ENCODE data around the gene FSD1. TPM values are rescaled to one million over a fixed set of nuclear protein-coding genes. Genes with fewer than 3 reads are reported as not detected.
A peak's percentile ranks its signal among the peaks of the same experiment; 100 is the strongest.
"Not testable (repeated sequence)": the region's sequence is repeated elsewhere in the genome, so short reads cannot be mapped to it uniquely, and the experiment has no call there.

The FSD1 gene
- 10 to 100 TPM; 17.1 to 22.8 TPM for total RNA-seq

GRCh38 chr19:4304538-4305256 lies at the start of gene FSD1:
TSS of gene FSD1 (plus strand) at chr19:4304598. CDS start at chr19:4304747, 149 bp downstream.
- DNase-seq (peak; percentile 83 to 87), ATAC-seq (replicated peaks in 1 of 2) (peak; percentile 87)
- Mint-ChIP-seq H3K36me3 (ENCODE audit: insufficient read depth in 2 of 2) (peaks cover 0 to 2% of the 10 kb centered on the region in 2 donors), H3K4me3 (peak within 1 kb of the TSS; percentile 79 to 86), H3K4me1 (ENCODE audit: low read depth) (peaks cover 43% of the 10 kb centered on the region), H3K9me3 (no peaks in the 10 kb centered on the region), H3K27ac (peak within 1 kb of the TSS; percentile 55), H3K27me3 (ENCODE audit: low read depth) (no peaks in the 10 kb centered on the region)

DNA sequence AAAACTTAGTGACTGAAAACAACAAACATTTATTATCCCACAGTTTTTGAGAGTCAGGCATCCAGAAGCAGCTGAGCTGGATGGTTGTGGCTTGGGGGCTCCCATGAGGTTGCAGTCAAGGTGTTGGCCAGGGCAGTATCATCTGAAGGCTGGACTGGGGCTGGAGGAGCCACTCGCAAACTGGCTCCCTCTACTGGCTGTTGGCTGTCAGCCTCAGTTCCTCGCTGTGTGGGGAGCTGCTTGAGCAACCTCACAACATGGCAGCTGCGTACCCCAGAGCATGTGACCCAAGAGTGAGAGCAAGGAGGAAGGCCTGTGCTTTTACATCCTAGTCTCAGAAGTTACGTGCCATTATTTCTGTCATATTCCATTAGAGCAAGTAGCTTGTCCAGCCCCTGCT lies 47.8 kb upstream of the FSD1 start:
- ATAC-seq (replicated peaks in 1 of 2) (no peak), DNase-seq (no peak)
- H3K36me3 Mint-ChIP-seq (ENCODE audit: insufficient read depth in 2 of 2) = peaks cover 13 to 50% of the 10 kb centered on the region in 2 donors
- H3K4me1 Mint-ChIP-seq (ENCODE audit: low read depth) = no peaks in the 10 kb centered on the region
- H3K9me3 Mint-ChIP-seq = no peaks in the 10 kb centered on the region
- no peak overlapping the region for H3K4me3 Mint-ChIP-seq
- H3K27ac Mint-ChIP-seq = no peak overlapping the region
- no peaks in the 10 kb centered on the region for H3K27me3 Mint-ChIP-seq (ENCODE audit: low read depth)

GRCh38 chr19:4257025-4257424 lies 47.4 kb upstream of the FSD1 start:
- no peak overlapping the region for H3K4me3 Mint-ChIP-seq
- H3K9me3 Mint-ChIP-seq = no peaks in the 10 kb centered on the region
- no peaks in the 10 kb centered on the region for H3K27me3 Mint-ChIP-seq (ENCODE audit: low read depth)
- DNase-seq (no peak), ATAC-seq (replicated peaks in 1 of 2) (no peak)
- H3K36me3 Mint-ChIP-seq (ENCODE audit: insufficient read depth in 2 of 2) = peaks cover 13 to 48% of the 10 kb centered on the region in 2 donors
- no peaks in the 10 kb centered on the region for H3K4me1 Mint-ChIP-seq (ENCODE audit: low read depth)
- no peak overlapping the region for H3K27ac Mint-ChIP-seq

GRCh38 chr19:4258181-4258580 lies 46.2 kb upstream of the FSD1 start:
- H3K4me3 Mint-ChIP-seq = no peak overlapping the region
- ATAC-seq (replicated peaks in 1 of 2) = no peak
- no peak for DNase-seq
- H3K9me3 Mint-ChIP-seq = no peaks in the 10 kb centered on the region
- no peaks in the 10 kb centered on the region for H3K27me3 Mint-ChIP-seq (ENCODE audit: low read depth)
- H3K4me1 Mint-ChIP-seq (ENCODE audit: low read depth) = peaks cover under 1% of the 10 kb centered on the region
- H3K27ac Mint-ChIP-seq = no peak overlapping the region
- peaks cover 13 to 41% of the 10 kb centered on the region in 2 donors for H3K36me3 Mint-ChIP-seq (ENCODE audit: insufficient read depth in 2 of 2)

DNA sequence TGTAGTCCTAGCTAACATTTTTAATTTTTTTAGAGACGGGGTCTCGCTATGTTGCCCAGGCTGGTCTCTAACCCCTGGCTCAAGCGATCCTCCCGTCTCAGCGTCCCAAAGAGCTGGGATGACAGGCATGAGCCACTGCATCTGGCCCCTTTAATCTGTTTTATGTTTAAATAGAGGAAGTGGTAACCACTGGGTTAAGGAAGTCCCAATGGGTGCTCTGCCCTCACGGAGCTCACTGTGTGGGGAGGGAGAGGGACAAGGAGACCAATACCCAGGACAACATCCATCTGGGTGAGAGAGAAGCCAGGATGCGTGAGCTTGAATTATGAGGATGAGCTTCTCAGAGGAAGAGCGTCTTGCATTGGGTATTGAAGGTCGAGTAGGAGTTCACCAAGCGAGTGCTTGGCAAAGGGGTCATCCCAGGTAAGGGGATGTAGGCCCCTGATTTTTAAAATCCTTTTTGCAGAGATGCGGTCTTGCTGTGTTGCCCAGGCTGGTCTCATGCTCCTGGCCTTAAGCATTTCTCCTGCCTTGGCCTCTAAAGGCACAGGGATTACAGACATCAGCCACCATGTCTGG lies 43.7 kb upstream of the FSD1 start:
- ATAC-seq (replicated peaks in 1 of 2) (no peak), DNase-seq (no peak)
- no peak overlapping the region for H3K27ac Mint-ChIP-seq
- peaks cover 19% of the 10 kb centered on the region for H3K4me1 Mint-ChIP-seq (ENCODE audit: low read depth)
- peaks cover 7 to 29% of the 10 kb centered on the region in 2 donors for H3K36me3 Mint-ChIP-seq (ENCODE audit: insufficient read depth in 2 of 2)
- no peaks in the 10 kb centered on the region for H3K9me3 Mint-ChIP-seq
- no peak overlapping the region for H3K4me3 Mint-ChIP-seq
- no peaks in the 10 kb centered on the region for H3K27me3 Mint-ChIP-seq (ENCODE audit: low read depth)

GRCh38 chr19:4264812-4265211 lies 39.6 kb upstream of the FSD1 start:
- Mint-ChIP-seq H3K27me3 (ENCODE audit: low read depth) (no peaks in the 10 kb centered on the region), H3K36me3 (ENCODE audit: insufficient read depth in 2 of 2) (peaks cover 6 to 30% of the 10 kb centered on the region in 2 donors), H3K4me3 (peak overlapping the region in 1 of 2 donors; percentile 31), H3K27ac (peak overlapping the region; percentile 75), H3K4me1 (ENCODE audit: low read depth) (peaks cover 19% of the 10 kb centered on the region), H3K9me3 (no peaks in the 10 kb centered on the region)
- DNase-seq = no peak
- ATAC-seq (replicated peaks in 1 of 2) = no peak

DNA sequence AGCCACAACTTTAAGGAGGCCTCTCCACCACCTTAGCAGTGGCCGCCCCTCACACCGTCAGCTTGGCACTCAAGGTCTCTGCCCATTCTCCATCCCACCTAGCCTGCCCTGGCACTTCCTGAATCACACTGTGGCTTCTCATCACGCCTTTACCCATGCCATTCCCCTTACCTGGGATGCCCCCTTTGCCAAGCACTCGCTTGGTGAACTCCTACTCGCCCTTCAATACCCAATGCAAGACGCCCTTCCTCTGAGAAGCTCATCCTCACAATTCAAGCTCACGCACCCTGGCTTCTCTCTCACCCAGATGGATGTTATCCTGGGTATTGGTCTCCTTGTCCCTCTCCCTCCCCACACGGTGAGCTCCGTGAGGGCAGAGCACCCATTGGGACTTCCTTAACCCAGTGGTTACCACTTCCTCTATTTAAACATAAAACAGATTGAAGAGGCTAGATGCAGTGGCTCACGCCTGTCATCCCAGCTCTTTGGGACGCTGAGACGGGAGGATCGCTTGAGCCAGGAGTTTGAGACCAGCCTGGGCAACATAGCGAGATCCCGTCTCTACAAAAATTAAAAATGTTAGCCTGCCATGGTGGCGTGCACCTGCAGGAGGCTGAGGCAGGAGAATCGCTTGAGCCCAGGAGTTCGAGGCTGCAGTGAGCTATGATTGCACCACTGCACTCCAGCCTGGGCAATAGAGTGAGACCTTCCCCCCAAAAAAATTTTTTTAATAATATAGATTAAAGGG lies 38.0 kb upstream of the FSD1 start:
- DNase-seq (no peak), ATAC-seq (replicated peaks in 1 of 2) (no peak)
- Mint-ChIP-seq H3K4me3 (no peak overlapping the region), H3K36me3 (ENCODE audit: insufficient read depth in 2 of 2) (peaks cover 5 to 25% of the 10 kb centered on the region in 2 donors), H3K27me3 (ENCODE audit: low read depth) (no peaks in the 10 kb centered on the region), H3K4me1 (ENCODE audit: low read depth) (peaks cover 19% of the 10 kb centered on the region), H3K27ac (no peak overlapping the region), H3K9me3 (no peaks in the 10 kb centered on the region)

DNA sequence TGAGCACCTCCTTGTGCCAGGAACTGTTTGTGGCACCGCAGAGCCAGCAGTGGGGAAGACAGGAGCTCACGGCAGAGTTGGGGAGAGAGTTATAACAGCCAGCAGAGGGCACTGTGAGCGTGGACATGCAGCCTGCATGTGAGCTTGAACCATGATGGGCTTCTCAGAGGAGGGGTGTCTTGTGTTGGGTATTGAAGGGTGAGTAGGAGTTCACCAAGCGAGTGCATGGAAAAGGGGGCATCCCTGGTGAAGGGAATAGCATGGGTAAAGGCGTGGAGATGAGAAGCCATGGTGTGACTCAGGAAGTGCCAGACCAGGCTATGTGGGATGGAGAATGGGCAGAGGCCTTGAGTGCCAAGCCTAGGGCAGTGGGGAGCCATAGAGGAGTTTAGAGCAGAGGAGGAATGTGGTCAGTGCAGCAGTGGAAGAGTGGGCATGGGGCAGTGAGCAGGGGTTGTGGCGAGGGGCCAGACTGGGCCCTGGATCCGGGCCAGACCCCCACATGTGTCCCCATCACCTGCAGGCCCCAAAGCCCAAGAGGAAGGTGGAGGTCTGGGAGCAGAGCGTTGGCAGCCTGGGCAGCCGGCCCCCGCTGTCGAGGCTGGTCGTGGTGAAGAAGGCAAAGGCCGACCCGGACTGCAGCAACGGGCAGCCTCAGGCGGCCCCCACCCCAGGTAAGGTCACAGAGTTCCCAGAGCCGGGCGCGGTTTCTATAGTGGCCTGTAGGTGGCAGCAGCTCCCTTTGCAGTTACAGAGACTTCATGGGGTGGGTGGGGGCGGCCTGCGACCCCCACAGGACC lies 37.1 kb upstream of the FSD1 start:
- peak; percentile 63 to 70 for DNase-seq
- H3K4me1 Mint-ChIP-seq (ENCODE audit: low read depth) = peaks cover 19% of the 10 kb centered on the region
- H3K4me3 Mint-ChIP-seq = no peak overlapping the region
- H3K36me3 Mint-ChIP-seq (ENCODE audit: insufficient read depth in 2 of 2) = peaks cover 7 to 25% of the 10 kb centered on the region in 2 donors
- H3K27ac Mint-ChIP-seq = no peak overlapping the region
- ATAC-seq (replicated peaks in 1 of 2) = peak; percentile 66 to 73
- H3K27me3 Mint-ChIP-seq (ENCODE audit: low read depth) = no peaks in the 10 kb centered on the region
- H3K9me3 Mint-ChIP-seq = no peaks in the 10 kb centered on the region

- no peak overlapping the region for H3K4me3 Mint-ChIP-seq
- peaks cover 7 to 25% of the 10 kb centered on the region in 2 donors for H3K36me3 Mint-ChIP-seq (ENCODE audit: insufficient read depth in 2 of 2)
- DNase-seq (no peak), ATAC-seq (replicated peaks in 1 of 2) (no peak)
- no peaks in the 10 kb centered on the region for H3K27me3 Mint-ChIP-seq (ENCODE audit: low read depth)
- H3K9me3 Mint-ChIP-seq = no peaks in the 10 kb centered on the region
- H3K4me1 Mint-ChIP-seq (ENCODE audit: low read depth) = peaks cover 18% of the 10 kb centered on the region
- H3K27ac Mint-ChIP-seq = no peak overlapping the region
Observed at GRCh38 chr19:4267901-4268815, 36.2 kb upstream of the FSD1 start.

DNA sequence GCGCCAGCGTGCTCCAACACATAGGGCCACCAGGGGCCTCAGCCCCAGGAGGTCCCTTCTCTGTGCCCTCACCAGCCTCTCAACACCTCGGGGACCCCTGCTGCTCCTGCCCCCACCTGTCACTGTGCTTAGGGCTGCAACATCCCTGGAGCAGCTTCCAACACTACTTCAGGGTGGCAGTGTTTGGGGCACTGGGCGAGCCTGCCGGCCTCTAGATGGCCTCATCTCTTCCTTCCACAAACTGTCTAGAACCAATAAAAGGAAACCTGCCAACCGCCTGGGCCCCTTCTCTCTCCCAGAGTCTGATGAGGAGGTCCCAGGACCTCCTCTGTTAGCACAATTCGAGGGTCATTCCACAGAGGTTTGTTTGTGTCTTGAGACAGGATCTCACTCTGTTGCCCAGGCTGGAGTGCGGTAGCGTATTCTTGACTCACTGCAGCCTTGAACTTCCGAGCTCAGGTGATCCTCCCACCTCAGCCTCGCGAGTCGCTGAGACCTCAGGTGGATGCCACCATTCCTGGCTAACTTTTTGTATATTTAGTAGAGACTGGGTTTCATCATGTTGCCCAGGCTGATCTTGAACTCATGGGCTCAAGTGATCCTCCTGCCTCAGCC lies 35.5 kb upstream of the FSD1 start:
- Mint-ChIP-seq H3K36me3 (ENCODE audit: insufficient read depth in 2 of 2) (peaks cover 7 to 25% of the 10 kb centered on the region in 2 donors), H3K27ac (no peak overlapping the region), H3K4me3 (no peak overlapping the region), H3K4me1 (ENCODE audit: low read depth) (peaks cover 11% of the 10 kb centered on the region), H3K27me3 (ENCODE audit: low read depth) (no peaks in the 10 kb centered on the region), H3K9me3 (no peaks in the 10 kb centered on the region)
- ATAC-seq (replicated peaks in 1 of 2) = no peak
- no peak for DNase-seq

DNA sequence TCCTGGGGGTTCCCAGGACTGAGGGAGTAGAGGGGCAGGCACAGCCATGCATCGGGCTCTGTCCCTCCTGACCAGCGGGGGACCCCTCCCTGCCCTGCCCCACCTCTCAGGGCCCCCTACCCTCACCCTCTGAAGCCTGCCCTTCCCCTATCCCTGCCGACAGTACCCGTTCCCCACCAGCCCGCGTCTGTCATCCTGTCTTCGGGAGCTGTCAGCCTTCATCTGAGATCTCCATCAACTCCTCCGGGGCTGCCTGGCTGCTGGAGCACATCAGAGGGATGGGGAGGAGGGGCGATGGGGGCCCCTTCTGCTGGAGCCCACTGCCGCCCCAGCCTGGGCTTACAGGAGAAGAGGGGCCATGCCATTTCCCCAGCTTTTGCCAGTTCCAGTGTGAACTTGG lies 31.5 kb upstream of the FSD1 start:
- DNase-seq (no peak), ATAC-seq (replicated peaks in 1 of 2) (no peak)
- no peak overlapping the region for H3K27ac Mint-ChIP-seq
- no peaks in the 10 kb centered on the region for H3K9me3 Mint-ChIP-seq
- no peaks in the 10 kb centered on the region for H3K4me1 Mint-ChIP-seq (ENCODE audit: low read depth)
- H3K4me3 Mint-ChIP-seq = no peak overlapping the region
- H3K36me3 Mint-ChIP-seq (ENCODE audit: insufficient read depth in 2 of 2) = peaks cover 2 to 7% of the 10 kb centered on the region in 2 donors
- no peaks in the 10 kb centered on the region for H3K27me3 Mint-ChIP-seq (ENCODE audit: low read depth)

DNA sequence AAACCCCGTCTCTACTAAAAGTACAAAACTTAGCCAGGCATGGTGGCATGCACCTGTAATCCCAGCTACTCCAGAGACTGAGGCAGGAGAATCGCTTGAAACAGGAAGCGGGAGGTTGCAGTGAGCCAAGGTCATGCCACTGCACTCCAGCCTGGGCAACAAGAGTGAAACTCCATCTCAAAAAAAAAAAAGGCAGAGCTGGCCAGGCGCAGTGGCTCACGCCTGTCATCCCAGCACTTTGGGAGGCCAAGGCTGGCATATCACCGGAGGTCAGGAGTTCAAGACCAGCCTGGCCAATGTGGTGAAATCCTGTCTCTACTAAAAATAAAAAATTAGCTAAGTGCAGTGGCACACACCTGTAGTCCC lies 30.1 kb upstream of the FSD1 start:
- H3K36me3 Mint-ChIP-seq (ENCODE audit: insufficient read depth in 2 of 2); ATAC-seq (replicated peaks in 1 of 2); H3K27ac Mint-ChIP-seq: not testable (repeated sequence)

More for the DNA sequence above, 30.1 kb upstream of the FSD1 start:
- H3K4me1 Mint-ChIP-seq (ENCODE audit: low read depth); H3K4me3 Mint-ChIP-seq; H3K9me3 Mint-ChIP-seq; H3K27me3 Mint-ChIP-seq (ENCODE audit: low read depth); DNase-seq: not testable (repeated sequence)
